ENCODE results near the gene NKAIN2.
"Not testable (repeated sequence)": the region's sequence is repeated elsewhere in the genome, so short reads cannot be mapped to it uniquely, and the experiment has no call there.

The NKAIN2 gene

GRCh38 chr6:123940551-123940950 lies 136.9 kb downstream of the NKAIN2 start:
- Mint-ChIP-seq H3K27ac (no peak overlapping the region), H3K27me3 (no peaks in the 10 kb centered on the region), H3K36me3 (ENCODE audit: low read depth) (no peaks in the 10 kb centered on the region), H3K4me3 (no peak overlapping the region), H3K9me3 (peaks cover 3% of the 10 kb centered on the region), H3K4me1 (ENCODE audit: low read depth) (no peaks in the 10 kb centered on the region)
- DNase-seq: no peak

GRCh38 chr6:123941855-123942254 lies 138.2 kb downstream of the NKAIN2 start:
- H3K36me3 Mint-ChIP-seq (ENCODE audit: low read depth): no peaks in the 10 kb centered on the region
- H3K9me3 Mint-ChIP-seq: peaks cover 3% of the 10 kb centered on the region

GRCh38 chr6:123945386-123945785 lies 141.7 kb downstream of the NKAIN2 start:
- DNase-seq: no peak
- H3K27ac Mint-ChIP-seq: no peak overlapping the region
- H3K4me3 Mint-ChIP-seq: no peak overlapping the region
- peaks cover 14% of the 10 kb centered on the region for H3K9me3 Mint-ChIP-seq
- H3K4me1 Mint-ChIP-seq (ENCODE audit: low read depth): no peaks in the 10 kb centered on the region
- no peaks in the 10 kb centered on the region for H3K36me3 Mint-ChIP-seq (ENCODE audit: low read depth)
- no peaks in the 10 kb centered on the region for H3K27me3 Mint-ChIP-seq

More at GRCh38 chr6:123941855-123942254, 138.2 kb downstream of the NKAIN2 start:
- H3K27ac Mint-ChIP-seq: no peak overlapping the region
- H3K4me1 Mint-ChIP-seq (ENCODE audit: low read depth): no peaks in the 10 kb centered on the region
- H3K4me3 Mint-ChIP-seq: no peak overlapping the region
- no peaks in the 10 kb centered on the region for H3K27me3 Mint-ChIP-seq
- DNase-seq: no peak

- DNase-seq: no peak
- Mint-ChIP-seq H3K4me1 (ENCODE audit: low read depth) (no peaks in the 10 kb centered on the region), H3K36me3 (ENCODE audit: low read depth) (no peaks in the 10 kb centered on the region), H3K9me3 (peaks cover 18% of the 10 kb centered on the region), H3K27me3 (no peaks in the 10 kb centered on the region), H3K4me3 (no peak overlapping the region), H3K27ac (no peak overlapping the region)
These were observed 150.3 kb downstream of the NKAIN2 start for GRCh38 chr6:123953920-123954319.

- H3K27me3 Mint-ChIP-seq: no peaks in the 10 kb centered on the region
- no peaks in the 10 kb centered on the region for H3K4me1 Mint-ChIP-seq (ENCODE audit: low read depth)
- no peak overlapping the region for H3K27ac Mint-ChIP-seq
- H3K36me3 Mint-ChIP-seq (ENCODE audit: low read depth): no peaks in the 10 kb centered on the region
- no peak overlapping the region for H3K4me3 Mint-ChIP-seq
- H3K9me3 Mint-ChIP-seq: peaks cover 6% of the 10 kb centered on the region
- DNase-seq: no peak
These were observed 153.0 kb downstream of the NKAIN2 start for GRCh38 chr6:123956492-123957139.

GRCh38 chr6:123962508-123962907 lies 158.8 kb downstream of the NKAIN2 start:
- H3K27ac Mint-ChIP-seq: no peak overlapping the region
- no peak overlapping the region for H3K4me3 Mint-ChIP-seq
- no peaks in the 10 kb centered on the region for H3K27me3 Mint-ChIP-seq
- no peaks in the 10 kb centered on the region for H3K36me3 Mint-ChIP-seq (ENCODE audit: low read depth)
- no peaks in the 10 kb centered on the region for H3K4me1 Mint-ChIP-seq (ENCODE audit: low read depth)
- peaks cover 4% of the 10 kb centered on the region for H3K9me3 Mint-ChIP-seq
- no peak for DNase-seq

GRCh38 chr6:123965894-123966293 lies 162.2 kb downstream of the NKAIN2 start:
- Mint-ChIP-seq H3K27ac (no peak overlapping the region), H3K36me3 (ENCODE audit: low read depth) (no peaks in the 10 kb centered on the region), H3K27me3 (no peaks in the 10 kb centered on the region), H3K4me3 (no peak overlapping the region), H3K9me3 (peaks cover 4% of the 10 kb centered on the region), H3K4me1 (ENCODE audit: low read depth) (no peaks in the 10 kb centered on the region)
- DNase-seq: no peak

GRCh38 chr6:123966618-123967017 lies 163.0 kb downstream of the NKAIN2 start:
- Mint-ChIP-seq H3K4me3 (no peak overlapping the region), H3K9me3 (peaks cover 4% of the 10 kb centered on the region), H3K27ac (no peak overlapping the region), H3K4me1 (ENCODE audit: low read depth) (no peaks in the 10 kb centered on the region), H3K36me3 (ENCODE audit: low read depth) (no peaks in the 10 kb centered on the region), H3K27me3 (no peaks in the 10 kb centered on the region)
- DNase-seq: no peak

GRCh38 chr6:123967905-123968304 lies 164.2 kb downstream of the NKAIN2 start:
- no peaks in the 10 kb centered on the region for H3K36me3 Mint-ChIP-seq (ENCODE audit: low read depth)
- no peaks in the 10 kb centered on the region for H3K27me3 Mint-ChIP-seq
- no peaks in the 10 kb centered on the region for H3K9me3 Mint-ChIP-seq
- no peak overlapping the region for H3K27ac Mint-ChIP-seq
- no peaks in the 10 kb centered on the region for H3K4me1 Mint-ChIP-seq (ENCODE audit: low read depth)
- no peak overlapping the region for H3K4me3 Mint-ChIP-seq
- DNase-seq: no peak

GRCh38 chr6:123972600-123973294 lies 169.1 kb downstream of the NKAIN2 start:
- no peaks in the 10 kb centered on the region for H3K9me3 Mint-ChIP-seq
- no peaks in the 10 kb centered on the region for H3K36me3 Mint-ChIP-seq (ENCODE audit: low read depth)
- H3K4me3 Mint-ChIP-seq: no peak overlapping the region
- no peak overlapping the region for H3K27ac Mint-ChIP-seq
- DNase-seq: no peak
- no peaks in the 10 kb centered on the region for H3K4me1 Mint-ChIP-seq (ENCODE audit: low read depth)
- no peaks in the 10 kb centered on the region for H3K27me3 Mint-ChIP-seq

GRCh38 chr6:123980311-123980710 lies 176.6 kb downstream of the NKAIN2 start:
- no peaks in the 10 kb centered on the region for H3K27me3 Mint-ChIP-seq
- H3K4me1 Mint-ChIP-seq (ENCODE audit: low read depth): no peaks in the 10 kb centered on the region
- H3K36me3 Mint-ChIP-seq (ENCODE audit: low read depth): no peaks in the 10 kb centered on the region
- no peaks in the 10 kb centered on the region for H3K9me3 Mint-ChIP-seq
- no peak for DNase-seq
- no peak overlapping the region for H3K4me3 Mint-ChIP-seq
- H3K27ac Mint-ChIP-seq: no peak overlapping the region

- Mint-ChIP-seq H3K4me3 (no peak overlapping the region), H3K27me3 (no peaks in the 10 kb centered on the region), H3K9me3 (no peaks in the 10 kb centered on the region), H3K4me1 (ENCODE audit: low read depth) (no peaks in the 10 kb centered on the region), H3K36me3 (ENCODE audit: low read depth) (no peaks in the 10 kb centered on the region), H3K27ac (no peak overlapping the region)
- DNase-seq: no peak
These were observed 183.3 kb downstream of the NKAIN2 start for GRCh38 chr6:123986938-123987337.

GRCh38 chr6:123989918-123990317 lies 186.3 kb downstream of the NKAIN2 start:
- DNase-seq; H3K27ac Mint-ChIP-seq; H3K4me1 Mint-ChIP-seq (ENCODE audit: low read depth); H3K27me3 Mint-ChIP-seq; H3K9me3 Mint-ChIP-seq; H3K4me3 Mint-ChIP-seq; H3K36me3 Mint-ChIP-seq (ENCODE audit: low read depth): not testable (repeated sequence)

- H3K27ac Mint-ChIP-seq: no peak overlapping the region
- no peaks in the 10 kb centered on the region for H3K4me1 Mint-ChIP-seq (ENCODE audit: low read depth)
- H3K36me3 Mint-ChIP-seq (ENCODE audit: low read depth): no peaks in the 10 kb centered on the region
- H3K4me3 Mint-ChIP-seq: no peak overlapping the region
- DNase-seq: no peak
- no peaks in the 10 kb centered on the region for H3K27me3 Mint-ChIP-seq
- no peaks in the 10 kb centered on the region for H3K9me3 Mint-ChIP-seq
These were observed 186.7 kb downstream of the NKAIN2 start for GRCh38 chr6:123990376-123990775.

GRCh38 chr6:123994168-123994567 lies 190.5 kb downstream of the NKAIN2 start:
- Mint-ChIP-seq H3K4me1 (ENCODE audit: low read depth) (no peaks in the 10 kb centered on the region), H3K36me3 (ENCODE audit: low read depth) (no peaks in the 10 kb centered on the region), H3K9me3 (no peaks in the 10 kb centered on the region), H3K27ac (no peak overlapping the region), H3K4me3 (no peak overlapping the region), H3K27me3 (no peaks in the 10 kb centered on the region)
- DNase-seq: no peak
